NCI-H226 (cell line): ENCODE measurements around the gene NELFCD.
"Not testable (repeated sequence)": the region's sequence is repeated elsewhere in the genome, so short reads cannot be mapped to it uniquely, and the experiment has no call there.

ENCODE experiments used
- DNase-seq: peaks from one replicate; pipeline ENCODE4 v3.0.0-alpha.2; 2015

Gene NELFCD

GRCh38 chr20:58980711-58981627, at the start of gene NELFCD:
Gene NELFCD (plus strand): TSS chr20:58981256. CDS start chr20:58981310, 54 bp downstream.
- peak; percentile 56 for DNase-seq

DNA sequence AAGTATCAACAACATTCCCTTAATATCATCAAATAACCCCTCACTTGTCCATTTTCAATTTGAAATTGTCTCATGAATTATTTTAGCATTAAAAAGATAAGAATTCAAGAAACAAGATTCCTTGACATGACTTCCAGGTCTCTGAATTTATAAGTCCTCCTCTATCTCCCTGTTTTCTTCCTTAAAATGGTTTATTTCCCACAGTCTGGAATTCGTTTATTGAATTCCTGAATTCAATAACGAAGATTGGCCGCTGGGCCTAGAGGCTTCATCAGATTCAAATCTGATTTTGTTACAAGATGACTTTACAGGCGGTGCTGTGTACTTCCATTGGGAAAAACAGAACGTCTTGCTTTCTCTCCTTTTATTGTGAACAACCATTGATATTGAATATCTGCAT, 48.9 kb upstream of the NELFCD start:
- DNase-seq = no peak

- no peak for DNase-seq
These were observed 43.0 kb upstream of the NELFCD start for GRCh38 chr20:58938078-58938477.

- no peak for DNase-seq
These were observed 42.5 kb upstream of the NELFCD start for GRCh38 chr20:58938541-58938940.

- no peak for DNase-seq
These were observed 39.6 kb upstream of the NELFCD start for GRCh38 chr20:58941471-58941870.

- no peak for DNase-seq
These were observed 38.5 kb upstream of the NELFCD start for GRCh38 chr20:58942549-58942948.

GRCh38 chr20:58944610-58945009, 36.4 kb upstream of the NELFCD start:
- no peak for DNase-seq

DNA sequence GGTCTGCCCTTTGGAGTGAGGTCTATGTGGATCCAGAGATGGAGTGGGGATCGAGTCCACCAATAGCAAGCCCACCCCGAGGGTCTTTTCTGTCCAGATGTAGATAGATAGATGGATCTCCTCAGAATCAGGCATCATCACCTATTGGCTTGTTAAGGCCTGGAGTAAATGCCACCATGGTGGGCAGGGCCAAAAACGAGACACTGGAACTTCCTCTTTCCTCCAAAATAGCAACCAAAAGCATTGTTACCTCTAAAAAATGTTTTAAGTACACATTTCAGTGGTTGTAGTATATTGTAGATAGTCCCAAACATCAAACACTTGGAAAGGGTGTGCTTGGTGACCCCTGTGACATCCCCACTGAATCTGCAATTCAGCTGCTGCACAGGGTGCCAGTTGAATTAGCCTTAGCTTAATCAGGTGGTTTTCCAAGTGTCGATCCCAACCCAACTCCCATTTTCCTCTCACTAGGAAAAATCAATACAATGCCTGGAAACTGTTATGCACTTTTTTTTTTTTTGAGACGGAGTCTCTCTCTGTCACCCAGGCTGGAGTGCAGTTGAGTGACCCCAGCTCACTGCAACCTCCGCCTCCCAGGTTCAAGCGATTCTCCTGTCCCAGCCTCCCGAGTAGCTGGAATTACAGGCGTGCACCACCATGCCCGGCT, 35.0 kb upstream of the NELFCD start:
- DNase-seq = no peak

DNA sequence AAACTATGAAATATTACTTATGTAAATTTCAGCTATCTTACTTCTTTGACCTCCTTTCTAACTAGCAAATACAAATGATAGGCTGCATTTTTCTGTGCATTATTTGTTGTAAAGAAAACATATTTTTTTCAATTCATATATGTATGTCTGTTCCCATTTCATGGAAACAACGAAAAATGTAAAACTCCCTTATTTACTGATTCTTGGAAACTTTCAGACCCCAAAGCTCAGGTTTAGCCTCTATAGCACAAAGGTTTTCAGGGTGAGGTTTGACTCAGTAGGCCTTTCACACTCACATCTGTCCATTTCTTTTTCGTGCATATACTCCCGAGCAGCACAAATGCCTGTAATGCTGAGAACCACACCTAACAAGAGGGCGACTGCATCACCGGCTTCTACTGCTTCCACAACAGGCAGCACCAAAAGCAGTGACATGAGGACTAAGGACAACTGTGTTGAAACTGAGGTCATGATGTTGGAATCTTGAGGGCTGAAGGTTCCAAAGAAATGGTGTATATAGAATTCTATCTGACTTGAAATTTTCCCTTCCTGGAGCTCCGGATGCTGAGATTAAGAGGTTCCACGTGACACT, 33.2 kb upstream of the NELFCD start:
- not testable (repeated sequence) for DNase-seq

GRCh38 chr20:58950603-58951002, 30.5 kb upstream of the NELFCD start:
- DNase-seq = no peak

- DNase-seq = no peak
These were observed 28.0 kb upstream of the NELFCD start for GRCh38 chr20:58953050-58953449.

GRCh38 chr20:58956078-58956477, 25.0 kb upstream of the NELFCD start:
- peak; percentile 33 for DNase-seq

DNA sequence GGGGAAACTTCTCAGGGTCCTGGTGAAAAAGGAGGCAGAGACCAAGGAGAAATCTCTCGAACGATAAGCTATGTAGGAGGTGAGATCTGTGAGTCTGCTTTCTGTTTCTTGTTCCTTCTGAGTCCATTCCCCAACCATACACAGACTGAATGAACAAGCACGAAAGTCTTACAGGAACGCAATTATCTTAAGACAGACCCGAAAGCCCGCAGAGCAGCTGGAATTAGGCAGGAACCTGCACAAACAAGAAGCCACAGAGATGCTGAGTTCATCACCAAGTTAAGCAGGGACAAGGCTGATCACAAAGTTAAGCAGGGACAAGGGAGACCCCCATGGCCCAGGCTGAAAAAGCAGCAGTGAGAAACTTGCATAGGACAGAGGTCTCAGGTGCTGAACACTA, 21.4 kb upstream of the NELFCD start:
- DNase-seq = no peak

DNA sequence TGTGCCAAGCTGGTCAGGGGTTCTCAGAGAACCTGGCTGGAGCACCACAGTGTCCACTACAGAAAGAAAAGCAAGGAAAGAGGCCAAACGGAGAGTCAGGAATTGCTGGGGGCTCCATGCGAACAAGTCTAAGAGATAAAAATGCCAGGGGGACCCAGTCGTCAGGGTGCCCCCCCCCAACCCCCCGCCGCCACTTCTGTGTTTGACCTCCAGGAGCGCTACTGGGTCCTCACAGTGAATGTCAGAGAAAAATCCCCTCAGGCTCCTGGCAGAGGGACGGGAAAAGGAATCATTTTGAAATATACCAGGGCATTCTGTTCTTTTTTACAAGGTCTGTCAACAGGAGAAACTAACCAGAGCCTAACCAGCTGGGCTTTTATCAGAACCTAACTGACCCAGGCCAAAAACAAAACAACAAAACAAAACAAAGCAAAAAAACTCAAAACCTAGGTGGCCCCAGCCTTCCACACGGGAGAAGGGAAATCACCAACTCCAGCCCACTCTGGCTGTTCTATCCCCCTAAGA, 17.9 kb upstream of the NELFCD start:
- DNase-seq = no peak

GRCh38 chr20:58963922-58964321, 17.1 kb upstream of the NELFCD start:
- DNase-seq = not testable (repeated sequence)

DNA sequence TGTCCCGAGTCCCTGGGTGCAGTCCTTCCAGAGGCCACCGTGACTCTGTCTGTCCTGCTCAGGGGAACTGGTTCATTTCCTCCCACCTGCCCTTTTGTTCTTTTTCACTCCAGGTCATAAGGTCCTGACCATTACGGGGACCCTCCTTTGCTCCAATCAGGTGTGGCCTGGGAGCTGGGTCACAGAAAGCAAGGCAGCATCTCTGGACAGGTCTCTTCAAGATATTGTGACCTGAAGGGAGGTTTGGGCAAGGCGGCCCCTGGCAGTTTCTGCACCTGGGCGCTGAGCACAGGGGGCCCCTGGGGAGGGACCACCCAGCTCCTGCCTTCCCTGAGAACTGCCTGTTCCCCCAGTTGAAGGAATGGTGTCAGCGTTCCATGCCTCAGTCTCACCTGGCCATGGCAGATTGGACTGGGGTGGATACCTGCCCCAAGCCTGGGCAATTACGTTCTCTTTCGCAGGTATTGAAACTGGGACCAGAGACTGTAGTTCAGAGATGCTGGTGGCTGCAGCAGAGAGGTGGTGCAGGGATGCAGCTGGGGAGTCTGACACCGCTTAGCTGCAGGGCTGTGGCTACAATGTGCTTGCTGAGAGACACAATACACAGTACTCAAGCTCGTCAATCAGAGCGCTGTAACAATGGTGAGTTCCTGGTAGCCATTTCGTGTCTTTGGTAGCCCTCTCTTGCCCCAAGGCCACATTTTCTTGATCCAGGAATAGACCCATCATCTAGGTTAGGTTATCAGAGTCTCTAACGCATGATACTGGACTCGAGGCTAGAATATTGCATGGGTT, 15.6 kb upstream of the NELFCD start:
- DNase-seq = no peak

GRCh38 chr20:58967652-58968429, 13.2 kb upstream of the NELFCD start:
- DNase-seq = no peak

- no peak for DNase-seq
These were observed 11.6 kb upstream of the NELFCD start for GRCh38 chr20:58969439-58969838.

DNA sequence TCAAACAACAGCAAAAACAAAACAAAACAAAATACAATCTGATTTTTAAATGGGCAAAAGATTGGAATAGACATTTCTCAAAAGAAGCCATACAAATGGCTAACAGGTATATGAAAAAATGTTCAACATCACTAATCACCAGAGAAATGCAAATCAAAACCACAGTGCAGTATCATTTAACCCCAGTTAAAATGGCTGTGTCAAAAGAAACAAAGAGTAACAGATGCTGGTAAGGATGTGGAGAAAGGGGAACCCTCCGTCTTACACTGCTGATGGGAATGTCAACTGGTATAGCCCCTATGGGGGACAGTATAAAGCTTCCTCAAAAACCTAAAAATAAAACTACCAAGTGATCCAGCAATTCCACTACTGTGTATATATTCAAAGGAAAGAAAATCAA, 10.9 kb upstream of the NELFCD start:
- no peak for DNase-seq

- no peak for DNase-seq
These were observed 9.6 kb upstream of the NELFCD start for GRCh38 chr20:58971429-58971828.

DNA sequence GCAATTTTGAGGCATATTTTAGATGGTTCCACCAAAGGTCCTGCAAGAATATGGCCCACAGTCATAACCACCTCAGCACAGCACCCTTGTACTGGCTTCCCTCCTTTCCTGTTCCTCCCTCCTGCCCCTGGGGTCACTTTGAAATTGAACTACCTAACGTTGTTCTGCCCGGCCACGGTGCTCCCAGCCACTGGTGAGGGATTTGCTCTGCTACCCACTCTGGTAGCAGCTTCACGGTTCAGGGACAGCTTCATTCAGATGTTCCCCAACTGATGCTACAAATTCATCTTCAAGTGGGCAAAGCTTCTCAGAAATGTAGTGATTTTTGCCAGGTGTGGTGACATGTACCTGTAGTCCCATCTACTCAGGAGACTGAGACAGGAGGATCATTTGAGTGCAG, 7.9 kb upstream of the NELFCD start:
- no peak for DNase-seq

DNA sequence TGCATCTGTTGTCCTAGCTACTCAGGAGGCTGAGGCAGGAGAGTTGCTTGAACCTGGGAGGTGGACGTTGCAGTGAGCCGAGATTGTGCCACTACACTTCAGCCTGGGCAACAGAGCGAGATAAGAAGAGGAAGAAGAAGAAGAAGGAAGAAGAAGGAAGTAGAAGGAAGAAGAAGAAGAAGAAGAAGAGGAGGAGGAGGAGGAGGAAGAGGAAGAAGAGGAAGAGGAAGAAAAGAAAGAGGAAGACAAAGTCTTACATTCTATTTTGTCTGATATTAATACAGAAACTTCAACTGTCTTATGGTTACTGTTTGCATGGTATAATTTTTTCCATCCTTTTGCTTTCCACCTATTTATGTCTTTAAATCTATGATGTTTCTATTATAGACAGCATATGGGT, 7.2 kb upstream of the NELFCD start:
- no peak for DNase-seq
